Putamen (tissue), 1 donor: ENCODE measurements around the gene CUBN.

Source experiments
- DNase-seq: peaks from one replicate; pipeline ENCODE4 v3.0.0-alpha.2; 2016; ENCODE audit warnings: low spot score

Gene CUBN

DNA sequence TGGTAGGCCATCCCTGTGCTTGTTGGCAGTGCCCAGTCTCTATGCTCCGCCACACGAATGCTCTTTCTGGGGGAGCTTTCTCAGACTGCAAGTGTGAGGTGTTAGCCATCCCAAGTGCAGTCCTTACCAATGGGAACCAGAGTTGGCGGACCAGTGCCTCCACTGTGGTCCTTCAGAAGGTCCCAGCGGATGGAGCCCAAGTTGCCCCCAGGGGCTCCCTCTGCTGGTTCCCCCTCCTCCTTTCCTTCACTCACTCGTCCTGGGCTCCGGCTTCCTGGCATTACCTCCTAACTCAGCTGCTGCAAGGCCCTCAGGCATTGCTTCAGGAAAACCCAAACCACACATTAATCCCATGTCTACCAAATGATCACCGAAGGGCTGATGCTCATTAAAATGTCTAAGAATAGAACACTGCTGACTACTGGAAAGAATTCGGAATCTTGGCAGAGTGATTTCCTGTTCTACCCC, 139.8 kb downstream of the CUBN start:
- DNase-seq = no peak

DNA sequence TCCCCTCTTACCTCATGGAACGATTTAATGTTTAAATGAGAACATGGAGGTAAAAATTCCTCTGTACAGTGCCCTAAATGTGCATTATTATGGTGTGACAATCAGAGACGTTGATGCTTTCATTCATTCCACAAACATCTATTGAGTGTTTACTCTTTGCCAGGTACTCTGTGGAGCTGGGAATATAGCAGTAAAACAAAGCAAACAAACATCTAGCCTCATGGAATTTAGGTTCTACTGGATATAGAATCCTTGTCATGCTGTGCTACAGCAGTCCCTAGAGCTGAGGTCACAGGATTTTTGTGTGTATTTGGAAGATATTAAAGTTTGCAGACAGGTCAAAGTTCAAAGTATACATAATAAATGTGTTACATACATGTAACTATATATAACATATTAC, 140.7 kb downstream of the CUBN start:
- no peak for DNase-seq

DNA sequence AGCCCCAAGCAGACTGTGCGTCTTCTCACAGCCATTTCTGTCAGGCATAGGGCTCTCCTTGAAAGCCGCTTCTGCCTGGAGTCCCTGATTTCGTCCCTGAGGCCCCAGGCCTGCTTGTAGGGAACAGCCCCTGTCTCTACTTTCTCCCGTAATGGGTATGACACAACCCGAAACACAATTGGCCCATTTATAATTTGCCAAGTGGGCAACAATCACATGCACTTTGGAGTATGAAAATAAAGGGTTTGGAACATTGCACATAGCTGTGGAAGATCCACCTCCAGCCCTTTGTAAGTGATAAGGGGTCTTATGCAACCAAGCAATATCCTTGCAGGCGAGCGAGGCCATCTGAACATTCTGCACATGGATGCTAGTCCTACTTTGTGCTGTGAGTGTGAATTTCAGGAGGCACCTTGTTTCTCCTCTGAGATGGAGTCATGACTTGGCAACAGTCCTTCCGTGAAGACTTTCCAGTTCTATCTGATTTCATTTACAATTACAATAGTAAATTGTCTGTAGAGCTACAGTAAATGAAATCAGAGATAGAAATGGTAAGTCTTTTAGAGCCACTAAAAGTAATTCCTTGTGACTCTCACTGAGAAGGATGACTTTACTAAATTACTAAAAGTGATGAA, 141.5 kb downstream of the CUBN start:
- no peak for DNase-seq

DNA sequence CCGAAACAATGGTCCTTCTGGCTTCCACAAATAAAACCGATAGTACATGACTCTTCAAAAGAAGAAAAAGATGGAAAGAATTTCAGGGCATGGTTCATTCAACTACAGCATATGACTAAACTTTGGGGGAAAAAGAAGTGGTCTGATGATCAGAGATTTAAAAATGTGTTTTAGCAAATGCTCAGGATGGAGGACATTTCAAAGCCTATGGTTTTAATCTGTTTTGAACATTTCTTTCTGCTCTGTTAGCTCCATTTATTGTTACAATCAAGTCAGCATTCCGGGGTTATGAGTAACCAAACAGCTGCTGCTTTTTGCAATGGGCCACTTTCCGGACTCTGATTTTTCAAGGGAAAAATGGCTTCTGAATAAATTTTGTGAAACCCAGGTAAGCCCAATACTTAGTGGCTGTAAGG, 142.4 kb downstream of the CUBN start:
- DNase-seq = no peak

DNA sequence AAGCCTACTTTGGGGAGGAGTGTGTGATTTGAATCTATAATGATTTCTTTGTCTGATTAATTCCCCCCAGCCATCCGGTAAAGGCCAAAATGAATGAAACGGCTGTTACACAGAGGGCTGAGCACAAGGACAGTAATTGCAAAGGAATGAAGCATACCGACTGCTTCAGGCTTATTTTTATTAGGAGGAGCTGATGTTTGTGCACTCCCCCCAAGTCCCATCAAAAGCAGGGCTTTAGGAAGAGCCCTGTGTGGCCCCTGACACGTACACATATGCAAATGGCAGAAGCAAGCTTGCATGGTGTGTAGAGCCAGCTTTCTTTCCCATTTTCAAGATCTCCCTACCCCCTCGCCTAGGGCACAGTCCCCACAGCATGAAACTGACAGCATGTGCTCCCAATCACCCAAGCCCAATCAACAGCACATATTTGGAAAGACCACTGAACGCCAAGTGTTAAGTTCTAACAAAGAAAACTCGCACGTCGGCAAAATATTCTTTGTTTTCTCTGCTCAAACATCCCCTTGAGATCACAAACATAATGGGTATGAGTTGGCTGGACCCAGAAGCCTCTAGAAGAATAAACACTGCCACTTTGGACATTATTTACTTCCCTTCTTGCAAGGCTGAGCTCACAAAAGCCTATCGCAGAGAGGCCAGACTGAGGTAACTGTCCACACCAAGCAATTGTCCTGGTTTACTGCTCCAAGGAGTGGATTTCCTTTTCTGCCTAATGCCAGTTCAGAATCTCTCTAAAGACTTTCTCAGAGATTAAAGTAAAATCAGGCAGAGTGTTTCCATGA, 143.0 kb downstream of the CUBN start:
- DNase-seq = peak; percentile 22

GRCh38 chr10:16986082-16986405, 143.6 kb downstream of the CUBN start:
- peak; percentile 25 for DNase-seq

DNA sequence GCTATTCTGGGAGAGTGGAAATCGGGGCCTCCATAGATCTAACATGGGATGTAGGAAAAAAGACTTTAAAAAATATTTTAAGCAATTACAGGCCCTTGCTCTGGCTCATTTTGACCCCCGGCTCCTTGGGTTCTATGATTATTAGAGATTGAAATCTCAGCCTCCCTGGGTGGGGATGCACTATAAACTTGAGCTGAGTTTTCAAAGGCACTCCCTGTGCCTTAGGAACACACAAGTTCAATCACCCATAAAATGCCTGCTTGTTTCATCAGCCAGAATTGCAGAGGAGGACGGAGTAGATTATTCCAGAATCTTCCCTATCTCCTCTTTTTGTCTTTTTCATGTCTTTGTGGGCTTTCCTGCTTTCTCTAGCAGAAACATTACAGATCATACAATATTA, 145.4 kb downstream of the CUBN start:
- DNase-seq = no peak

GRCh38 chr10:16976803-16977202, 152.8 kb downstream of the CUBN start:
- no peak for DNase-seq

GRCh38 chr10:16975188-16975587, 154.4 kb downstream of the CUBN start:
- no peak for DNase-seq

GRCh38 chr10:16968416-16969041, 161.1 kb downstream of the CUBN start:
- no peak for DNase-seq

DNA sequence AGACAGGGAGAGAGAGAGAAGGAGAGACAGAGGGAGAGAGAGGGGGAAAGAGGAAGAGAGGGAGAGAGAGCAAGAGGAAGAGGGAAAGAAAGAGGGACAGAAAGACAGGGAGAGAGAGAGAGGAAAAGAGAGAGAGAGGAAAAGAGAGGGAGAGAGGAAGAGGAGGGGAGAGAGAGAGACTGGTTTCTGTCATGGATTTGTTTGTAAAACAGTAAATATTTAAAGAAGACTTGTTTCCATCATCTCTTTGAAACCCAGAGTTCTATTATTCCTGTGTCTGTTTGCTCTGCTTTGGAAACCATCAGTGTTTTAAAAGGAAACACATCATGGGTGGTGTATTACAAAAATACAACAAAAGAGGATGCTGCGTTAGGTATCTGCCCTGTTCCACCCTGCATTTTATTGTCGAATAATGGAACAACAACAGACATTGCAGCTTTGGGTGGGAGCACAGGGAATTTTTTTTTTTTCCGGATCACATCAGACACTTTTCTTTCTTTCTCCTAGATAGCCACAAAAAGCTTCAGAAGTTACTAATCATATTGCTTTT, 161.7 kb downstream of the CUBN start:
- DNase-seq = no peak

DNA sequence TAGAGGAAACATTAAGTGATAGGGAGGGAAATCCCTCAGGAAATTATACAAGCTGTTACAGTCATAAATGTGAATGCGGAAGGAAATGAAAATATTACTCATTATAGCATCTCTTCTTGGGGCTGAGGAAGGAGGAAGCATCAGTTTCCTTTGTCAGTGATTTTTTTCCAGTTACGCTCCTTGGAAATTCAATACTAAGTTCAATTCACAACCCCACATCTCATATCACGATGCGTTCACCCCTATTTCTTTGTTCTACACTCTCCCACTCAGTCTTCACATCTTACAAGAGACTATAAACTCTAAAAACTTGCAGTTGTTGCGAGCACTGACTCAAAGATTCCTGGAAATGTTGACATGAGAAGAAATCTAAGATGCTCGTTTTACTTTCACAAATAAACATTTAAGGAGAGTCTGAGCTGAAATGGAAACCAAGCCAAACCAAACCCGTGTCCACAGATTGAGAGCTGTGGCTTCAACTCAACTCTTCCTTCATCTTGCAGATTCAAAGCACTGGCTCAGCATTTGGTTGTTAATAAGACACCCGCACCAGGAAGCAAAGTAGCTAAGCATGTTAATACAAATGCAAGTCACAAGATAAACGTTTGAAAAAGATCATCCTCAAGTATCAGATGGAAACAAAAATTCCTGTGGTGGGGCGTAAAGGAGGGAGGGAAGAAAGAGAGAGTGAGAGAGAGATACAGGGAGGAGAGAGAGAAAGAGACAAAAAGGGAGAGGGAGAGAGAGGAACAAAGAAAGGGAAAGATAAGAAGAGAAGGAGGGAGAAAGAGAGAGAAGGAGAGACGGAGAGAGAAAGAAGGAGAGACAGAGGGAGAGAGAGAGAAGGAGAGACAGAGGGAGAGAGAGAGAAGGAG, 162.4 kb downstream of the CUBN start:
- DNase-seq = no peak

DNA sequence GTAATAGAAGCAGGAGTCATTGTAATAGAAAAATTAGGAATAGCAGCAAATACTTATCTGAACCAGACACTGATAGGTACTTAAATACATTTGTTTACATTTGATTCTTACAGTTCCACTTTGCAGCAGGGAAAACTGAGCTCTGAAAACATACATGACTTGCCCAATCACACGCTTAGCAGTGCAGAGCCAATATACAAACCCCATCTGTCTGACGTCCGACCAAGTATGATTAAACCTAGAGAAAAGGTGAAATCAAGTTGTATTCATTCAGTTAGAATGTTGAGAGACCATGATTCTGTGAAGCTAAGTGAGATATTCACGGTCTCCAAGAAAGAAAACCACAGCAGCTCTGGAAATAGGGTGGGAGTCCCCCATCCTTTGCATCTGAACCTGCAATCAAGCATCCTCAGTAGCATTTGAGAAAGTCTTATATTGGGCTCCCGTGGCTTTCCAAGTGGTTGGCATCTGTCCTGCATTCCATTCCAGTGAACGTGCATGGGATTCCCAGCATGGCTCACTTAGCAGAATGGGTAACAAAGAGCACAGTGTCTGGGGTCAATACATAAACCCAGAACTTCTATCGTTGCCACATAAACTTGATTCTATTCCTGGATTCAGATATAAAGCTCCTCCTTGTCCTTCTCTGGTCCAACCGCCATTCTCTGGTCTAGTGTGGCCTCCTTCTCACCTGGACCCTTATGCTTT, 163.7 kb downstream of the CUBN start:
- DNase-seq = no peak

DNA sequence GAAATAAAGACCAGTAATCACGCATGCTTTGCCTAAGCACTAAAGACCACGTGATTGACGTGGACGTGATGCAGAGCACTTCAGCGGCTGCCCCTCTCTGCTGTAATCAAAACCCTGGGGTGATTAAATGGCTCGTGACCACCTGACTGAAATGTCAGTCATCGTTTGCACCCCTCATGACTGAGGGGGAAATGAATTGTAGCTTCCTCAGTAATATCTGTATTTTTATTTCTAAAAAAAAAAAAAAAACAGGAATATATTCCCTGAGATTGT, 164.3 kb downstream of the CUBN start:
- DNase-seq = no peak

- DNase-seq = no peak
Observed at GRCh38 chr10:16964576-16965343, 164.9 kb downstream of the CUBN start.

GRCh38 chr10:16960551-16960950, 169.1 kb downstream of the CUBN start:
- no peak for DNase-seq

GRCh38 chr10:16957038-16957437, 172.6 kb downstream of the CUBN start:
- no peak for DNase-seq

- no peak for DNase-seq
Observed at GRCh38 chr10:16954280-16955030, 175.2 kb downstream of the CUBN start.

- DNase-seq = no peak
Observed at GRCh38 chr10:16953270-16953669, 176.3 kb downstream of the CUBN start.

GRCh38 chr10:16952610-16953009, 177.0 kb downstream of the CUBN start:
- DNase-seq = no peak
